Activated naive CD4-positive, alpha-beta T cell treated with anti-CD3 and anti-CD28 coated beads, Interleukin-2, amount 10 ng/mL, durations not matched to agents 7 days and 5 days (primary cell): ENCODE data around the gene OS9.
"Not testable (repeated sequence)": the region's sequence is repeated elsewhere in the genome, so short reads cannot be mapped to it uniquely, and the experiment has no call there.

Source experiments
- CTCF ChIA-PET: fragments of 350-600 bp; sonication (Branson Sonifier 250); formaldehyde crosslinking; loops from one replicate; lab custom pipeline; 2021; ENCODE audit warnings: antibody characterized with exemption; lab: Charles Lee
- DNase-seq: peaks from one replicate; pipeline ENCODE4 v3.0.0-alpha.2; 2020
- H3K27ac Mint-ChIP-seq: one replicate; pipeline ENCODE4 v1.8.0; 2021; ENCODE audit warnings: mild to moderate bottlenecking, moderate library complexity, mixed read lengths
- H3K27me3 Mint-ChIP-seq: one replicate; pipeline ENCODE4 v1.8.0; 2021; ENCODE audit warnings: mild to moderate bottlenecking, mixed read lengths
- H3K36me3 Mint-ChIP-seq: one replicate; pipeline ENCODE4 v1.8.0; 2021; ENCODE audit warnings: mixed read lengths
- H3K4me1 Mint-ChIP-seq: one replicate; pipeline ENCODE4 v1.8.0; 2021; ENCODE audit warnings: mixed read lengths
- H3K4me3 Mint-ChIP-seq: one replicate; pipeline ENCODE4 v1.8.0; 2021; ENCODE audit warnings: mild to moderate bottlenecking, moderate library complexity, mixed read lengths
- H3K9me3 Mint-ChIP-seq: one replicate; pipeline ENCODE4 v1.8.0; 2021; ENCODE audit warnings: mixed read lengths

The OS9 gene

DNA sequence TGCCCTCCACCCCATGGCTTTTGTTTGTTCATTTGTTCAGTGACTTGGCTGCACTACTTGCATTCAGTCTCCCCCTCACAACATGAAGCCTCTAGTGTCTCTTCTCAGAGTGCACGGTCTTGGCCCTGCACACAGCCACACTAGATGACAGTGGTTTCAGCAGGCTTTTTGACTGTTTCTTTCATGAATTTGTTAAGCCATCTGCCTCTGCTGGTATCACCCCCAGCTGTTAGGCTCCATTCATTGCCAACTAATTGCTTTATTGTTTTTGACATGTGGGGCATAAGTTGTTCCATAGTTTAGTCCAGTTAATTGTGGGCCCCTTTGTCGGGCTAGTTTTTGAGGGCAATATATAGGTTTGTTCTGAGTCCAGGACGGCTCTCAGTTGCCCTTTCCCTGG is 18.8 kb downstream of the OS9 start:
- CTCF ChIA-PET: no interaction called here
- no peak overlapping the region for H3K27ac Mint-ChIP-seq
- no peak overlapping the region for H3K4me3 Mint-ChIP-seq
- peaks cover 6% of the 10 kb centered on the region for H3K4me1 Mint-ChIP-seq
- no peaks in the 10 kb centered on the region for H3K9me3 Mint-ChIP-seq
- no peaks in the 10 kb centered on the region for H3K27me3 Mint-ChIP-seq
- DNase-seq: no peak
- peaks cover 39% of the 10 kb centered on the region for H3K36me3 Mint-ChIP-seq

DNA sequence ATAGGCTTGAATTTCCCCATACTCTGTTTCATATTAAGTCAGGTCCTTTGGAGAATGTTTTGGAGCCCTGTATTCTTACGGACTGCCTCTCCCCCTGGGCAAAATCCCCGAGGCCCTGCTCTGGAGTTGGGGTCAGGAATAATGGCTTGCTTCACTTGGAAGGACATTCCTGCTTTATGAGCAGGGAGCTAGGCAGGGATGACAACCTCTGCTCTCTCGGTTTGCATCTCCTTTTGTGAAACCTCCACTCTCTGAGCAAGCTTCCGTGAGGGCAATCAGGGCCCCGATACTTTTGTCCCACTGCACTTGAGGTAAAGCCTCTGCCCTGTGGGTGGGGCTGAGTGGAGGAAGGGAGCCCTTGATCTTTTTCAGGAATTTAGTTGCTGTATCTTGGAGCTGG is 19.3 kb downstream of the OS9 start:
- H3K27ac Mint-ChIP-seq: no peak overlapping the region
- no peak overlapping the region for H3K4me3 Mint-ChIP-seq
- no peaks in the 10 kb centered on the region for H3K9me3 Mint-ChIP-seq
- DNase-seq: no peak
- peaks cover 44% of the 10 kb centered on the region for H3K36me3 Mint-ChIP-seq
- H3K4me1 Mint-ChIP-seq: peaks cover 8% of the 10 kb centered on the region
- CTCF ChIA-PET: no interaction called here
- H3K27me3 Mint-ChIP-seq: no peaks in the 10 kb centered on the region

DNA sequence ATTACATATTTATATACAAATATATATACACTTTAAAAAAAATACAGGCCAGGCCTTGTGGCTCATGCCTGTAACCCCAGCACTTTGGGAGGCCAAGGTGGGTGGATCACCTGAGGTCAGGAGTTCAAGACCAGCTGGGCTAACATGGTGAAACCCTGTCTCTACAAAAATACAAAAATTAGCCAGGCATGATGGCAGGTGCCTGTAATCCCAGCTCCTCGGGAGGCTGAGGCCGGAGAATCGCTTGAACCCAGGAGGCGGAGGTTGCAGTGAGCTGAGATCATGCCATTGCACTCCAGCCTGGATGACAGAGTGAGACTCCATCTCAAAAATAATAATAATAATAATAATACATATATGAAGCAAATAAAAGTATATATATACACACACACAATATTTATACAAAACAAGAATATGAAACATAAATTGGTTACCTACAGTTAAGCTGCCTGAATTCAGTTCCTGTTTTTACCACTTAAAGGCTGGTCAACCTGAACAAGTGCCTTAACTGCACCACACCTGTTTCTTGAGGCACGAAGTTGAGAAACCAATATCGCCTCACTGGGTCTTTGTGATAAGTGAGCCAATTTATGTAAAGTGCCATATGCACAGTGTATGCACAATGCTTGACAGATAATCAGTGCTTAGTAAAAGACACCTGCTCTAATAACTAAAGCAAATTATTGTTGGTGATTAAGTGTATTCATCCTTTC is 21.3 kb downstream of the OS9 start:
- H3K27ac Mint-ChIP-seq, H3K4me1 Mint-ChIP-seq, DNase-seq, H3K27me3 Mint-ChIP-seq, H3K4me3 Mint-ChIP-seq, H3K9me3 Mint-ChIP-seq: not testable (repeated sequence)
- CTCF ChIA-PET: interaction anchor here (0.7 kb wide), 1 partner anchor 132 kb away, joined by 3 read pairs; no protein-coding TSS in a partner anchor
- peaks cover 50% of the 10 kb centered on the region for H3K36me3 Mint-ChIP-seq

DNA sequence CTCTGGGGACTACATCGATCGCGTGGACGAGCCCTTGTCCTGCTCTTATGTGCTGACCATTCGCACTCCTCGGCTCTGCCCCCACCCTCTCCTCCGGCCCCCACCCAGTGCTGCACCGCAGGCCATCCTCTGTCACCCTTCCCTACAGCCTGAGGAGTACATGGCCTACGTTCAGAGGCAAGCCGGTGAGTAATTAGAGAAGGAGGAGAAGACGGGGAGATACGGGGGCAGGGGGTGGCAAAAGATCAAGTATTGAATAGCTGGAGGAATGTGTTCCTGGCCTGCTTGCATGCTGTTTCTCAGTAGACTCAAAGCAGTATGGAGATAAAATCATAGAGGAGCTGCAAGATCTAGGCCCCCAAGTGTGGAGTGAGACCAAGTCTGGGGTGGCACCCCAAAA is 21.9 kb downstream of the OS9 start:
- H3K27ac Mint-ChIP-seq: no peak overlapping the region
- H3K9me3 Mint-ChIP-seq: no peaks in the 10 kb centered on the region
- CTCF ChIA-PET: interaction anchor here (0.7 kb wide), 1 partner anchor 133 kb away, joined by 3 read pairs; no protein-coding TSS in a partner anchor
- no peak for DNase-seq
- no peak overlapping the region for H3K4me3 Mint-ChIP-seq
- no peaks in the 10 kb centered on the region for H3K27me3 Mint-ChIP-seq
- H3K36me3 Mint-ChIP-seq: peaks cover 48% of the 10 kb centered on the region
- H3K4me1 Mint-ChIP-seq: peaks cover 3% of the 10 kb centered on the region

DNA sequence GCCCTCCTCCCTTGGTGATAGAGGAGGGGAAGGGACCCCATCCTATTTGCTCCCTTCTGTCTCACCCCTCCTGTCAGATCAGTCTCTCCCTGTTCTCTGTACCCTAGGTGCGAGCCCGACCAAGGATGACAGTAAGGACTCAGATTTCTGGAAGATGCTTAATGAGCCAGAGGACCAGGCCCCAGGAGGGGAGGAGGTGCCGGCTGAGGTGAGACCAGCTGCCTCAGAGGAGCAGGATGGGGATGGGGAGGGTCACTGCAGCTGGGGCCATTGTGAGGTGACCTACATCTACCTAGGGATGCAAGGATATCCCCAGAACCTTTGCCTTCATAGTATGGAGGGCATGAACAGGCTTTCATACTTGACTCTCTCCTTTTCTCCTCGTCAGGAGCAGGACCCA is 22.4 kb downstream of the OS9 start:
- DNase-seq: no peak

DNA sequence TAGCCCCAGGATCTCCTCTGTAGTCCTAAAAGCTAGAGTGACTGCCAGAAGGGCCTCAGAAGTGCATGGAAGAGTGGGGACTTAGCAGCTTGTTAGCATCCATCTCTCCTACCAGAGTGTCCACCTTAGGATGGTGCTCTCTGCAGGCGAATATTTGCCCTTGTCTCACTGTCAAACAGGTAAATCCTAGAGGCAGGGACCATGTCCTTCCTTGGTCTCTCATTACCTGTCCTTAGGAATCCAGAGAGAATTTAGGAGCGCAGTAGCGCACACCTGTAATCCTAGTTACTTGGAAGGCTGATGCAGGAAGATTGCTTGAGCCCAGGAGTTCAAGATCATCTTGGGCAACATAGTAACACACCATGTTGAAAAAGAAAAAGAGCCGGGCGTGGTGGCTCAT is 23.2 kb downstream of the OS9 start:
- Mint-ChIP-seq H3K4me3 (no peak overlapping the region), H3K27me3 (no peaks in the 10 kb centered on the region), H3K36me3 (peaks cover 50% of the 10 kb centered on the region), H3K4me1 (peaks cover 3% of the 10 kb centered on the region), H3K9me3 (no peaks in the 10 kb centered on the region), H3K27ac (no peak overlapping the region)
- DNase-seq: no peak
- CTCF ChIA-PET: no interaction called here

More for the DNA sequence above, 22.4 kb downstream of the OS9 start:
- Mint-ChIP-seq H3K27me3 (no peaks in the 10 kb centered on the region), H3K36me3 (peaks cover 51% of the 10 kb centered on the region), H3K27ac (no peak overlapping the region), H3K4me3 (no peak overlapping the region), H3K9me3 (no peaks in the 10 kb centered on the region), H3K4me1 (peaks cover 3% of the 10 kb centered on the region)
- CTCF ChIA-PET: no interaction called here

DNA sequence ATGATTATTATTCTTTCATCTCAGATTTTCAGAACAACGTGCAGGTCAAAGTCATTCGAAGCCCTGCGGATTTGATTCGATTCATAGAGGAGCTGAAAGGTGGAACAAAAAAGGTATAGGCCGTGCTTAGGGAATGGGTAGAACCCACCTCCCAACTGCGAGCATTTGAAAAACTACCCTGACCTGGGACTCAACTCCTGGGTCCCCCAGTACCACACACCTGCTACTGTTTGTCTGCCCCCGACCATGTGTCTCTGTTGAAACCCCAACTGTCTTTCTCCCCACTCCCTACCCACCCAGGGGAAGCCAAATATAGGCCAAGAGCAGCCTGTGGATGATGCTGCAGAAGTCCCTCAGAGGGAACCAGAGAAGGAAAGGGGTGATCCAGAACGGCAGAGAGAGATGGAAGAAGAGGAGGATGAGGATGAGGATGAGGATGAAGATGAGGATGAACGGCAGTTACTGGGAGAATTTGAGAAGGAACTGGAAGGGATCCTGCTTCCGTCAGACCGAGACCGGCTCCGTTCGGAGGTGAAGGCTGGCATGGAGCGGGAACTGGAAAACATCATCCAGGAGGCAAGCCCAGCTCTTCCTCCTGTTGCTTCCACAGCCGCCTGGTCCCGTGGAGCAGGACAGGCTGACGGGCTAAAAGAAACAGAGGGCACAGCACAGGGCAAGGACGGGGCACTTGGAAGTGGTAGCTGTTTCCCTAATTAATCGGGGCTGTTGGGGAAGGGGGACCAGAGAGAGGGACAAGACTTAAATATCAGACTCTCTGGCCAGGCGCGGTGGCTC is 24.1 kb downstream of the OS9 start:
- Mint-ChIP-seq H3K27me3 (no peaks in the 10 kb centered on the region), H3K4me3 (no peak overlapping the region), H3K9me3 (no peaks in the 10 kb centered on the region), H3K36me3 (peaks cover 47% of the 10 kb centered on the region), H3K4me1 (peaks cover 3% of the 10 kb centered on the region), H3K27ac (peak overlapping the region; percentile 11)
- no peak for DNase-seq
- CTCF ChIA-PET: no interaction called here

DNA sequence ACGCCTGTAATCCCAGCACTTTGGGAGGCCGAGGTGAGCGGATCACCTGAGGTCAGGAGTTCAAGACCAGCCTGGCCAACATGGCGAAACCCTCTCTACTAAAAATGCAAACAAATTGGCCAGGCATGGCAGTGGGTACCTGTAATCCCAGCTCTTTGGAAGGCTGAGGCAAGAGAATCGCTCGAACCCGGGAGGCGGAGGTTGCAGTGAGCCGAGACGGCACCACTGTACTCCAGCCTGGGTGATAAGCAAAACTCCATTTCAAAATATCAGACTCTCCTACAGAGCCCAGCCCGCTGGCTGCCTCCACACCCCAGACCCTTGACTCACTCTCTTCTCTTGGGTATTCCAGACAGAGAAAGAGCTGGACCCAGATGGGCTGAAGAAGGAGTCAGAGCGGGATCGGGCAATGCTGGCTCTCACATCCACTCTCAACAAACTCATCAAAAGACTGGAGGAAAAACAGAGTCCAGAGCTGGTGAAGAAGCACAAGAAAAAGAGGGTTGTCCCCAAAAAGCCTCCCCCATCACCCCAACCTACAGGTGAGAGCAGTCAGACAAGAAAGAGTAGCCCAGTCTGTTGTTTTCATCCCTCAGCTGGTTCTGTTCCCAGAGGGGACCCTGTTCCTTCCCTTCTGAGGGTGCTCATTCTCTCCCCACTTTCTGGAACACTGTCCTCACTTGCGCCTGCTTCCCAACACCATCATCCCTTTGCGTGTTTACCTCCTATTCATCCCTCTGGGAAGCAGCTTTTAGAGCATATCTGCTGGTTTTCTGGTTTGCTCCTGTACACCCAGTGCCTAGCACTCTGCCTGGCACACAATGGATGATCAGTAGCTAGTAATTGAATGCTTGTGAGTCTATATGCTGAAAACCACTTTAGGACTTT is 25.0 kb downstream of the OS9 start:
- H3K36me3 Mint-ChIP-seq: peaks cover 47% of the 10 kb centered on the region
- H3K27ac Mint-ChIP-seq: no peak overlapping the region
- peak; percentile 19 for DNase-seq
- CTCF ChIA-PET: interaction anchor here (0.7 to 2.1 kb wide), 2 partner anchors 23 to 26 kb away, joined by 3 to 6 read pairs; no protein-coding TSS in a partner anchor
- H3K27me3 Mint-ChIP-seq: no peaks in the 10 kb centered on the region
- no peak overlapping the region for H3K4me3 Mint-ChIP-seq
- H3K9me3 Mint-ChIP-seq: no peaks in the 10 kb centered on the region
- H3K4me1 Mint-ChIP-seq: peaks cover 2% of the 10 kb centered on the region

DNA sequence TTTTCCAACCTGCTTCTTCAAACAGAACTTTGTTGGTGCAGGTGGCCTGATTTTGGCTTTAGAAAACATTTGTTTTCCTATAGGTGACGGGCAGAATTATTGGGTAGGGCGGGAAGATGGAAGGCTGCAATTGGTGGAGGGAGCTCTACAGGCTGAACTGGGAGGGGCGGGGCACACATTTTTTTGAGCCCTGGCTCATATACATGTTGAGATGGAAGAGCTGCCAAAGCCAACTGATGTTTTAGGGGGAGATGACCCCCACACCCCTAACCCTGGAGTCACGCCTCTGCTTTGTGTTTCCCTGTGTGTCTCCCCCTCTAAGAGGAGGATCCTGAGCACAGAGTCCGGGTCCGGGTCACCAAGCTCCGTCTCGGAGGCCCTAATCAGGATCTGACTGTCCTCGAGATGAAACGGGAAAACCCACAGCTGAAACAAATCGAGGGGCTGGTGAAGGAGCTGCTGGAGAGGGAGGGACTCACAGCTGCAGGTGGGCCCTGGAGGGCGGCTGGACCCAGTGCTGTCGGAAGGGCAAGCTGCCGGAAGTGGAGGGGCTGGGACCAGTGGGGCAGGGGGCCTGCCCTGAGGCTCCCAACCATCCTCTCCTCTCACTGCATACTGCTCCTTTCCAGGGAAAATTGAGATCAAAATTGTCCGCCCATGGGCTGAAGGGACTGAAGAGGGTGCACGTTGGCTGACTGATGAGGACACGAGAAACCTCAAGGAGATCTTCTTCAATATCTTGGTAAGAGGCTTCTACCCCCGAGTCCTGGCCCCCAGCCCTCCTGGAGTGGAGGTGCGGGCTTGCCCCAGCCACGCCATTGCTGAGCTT is 26.1 kb downstream of the OS9 start:
- peak overlapping the region; percentile 0 for H3K27ac Mint-ChIP-seq
- no peak overlapping the region for H3K4me3 Mint-ChIP-seq
- peaks cover 5% of the 10 kb centered on the region for H3K4me1 Mint-ChIP-seq
- no peak for DNase-seq
- no peaks in the 10 kb centered on the region for H3K9me3 Mint-ChIP-seq
- no peaks in the 10 kb centered on the region for H3K27me3 Mint-ChIP-seq
- H3K36me3 Mint-ChIP-seq: peaks cover 48% of the 10 kb centered on the region
- CTCF ChIA-PET: interaction anchor here (2.1 kb wide), 1 partner anchor 22 kb away, joined by 6 read pairs; no protein-coding TSS in a partner anchor

DNA sequence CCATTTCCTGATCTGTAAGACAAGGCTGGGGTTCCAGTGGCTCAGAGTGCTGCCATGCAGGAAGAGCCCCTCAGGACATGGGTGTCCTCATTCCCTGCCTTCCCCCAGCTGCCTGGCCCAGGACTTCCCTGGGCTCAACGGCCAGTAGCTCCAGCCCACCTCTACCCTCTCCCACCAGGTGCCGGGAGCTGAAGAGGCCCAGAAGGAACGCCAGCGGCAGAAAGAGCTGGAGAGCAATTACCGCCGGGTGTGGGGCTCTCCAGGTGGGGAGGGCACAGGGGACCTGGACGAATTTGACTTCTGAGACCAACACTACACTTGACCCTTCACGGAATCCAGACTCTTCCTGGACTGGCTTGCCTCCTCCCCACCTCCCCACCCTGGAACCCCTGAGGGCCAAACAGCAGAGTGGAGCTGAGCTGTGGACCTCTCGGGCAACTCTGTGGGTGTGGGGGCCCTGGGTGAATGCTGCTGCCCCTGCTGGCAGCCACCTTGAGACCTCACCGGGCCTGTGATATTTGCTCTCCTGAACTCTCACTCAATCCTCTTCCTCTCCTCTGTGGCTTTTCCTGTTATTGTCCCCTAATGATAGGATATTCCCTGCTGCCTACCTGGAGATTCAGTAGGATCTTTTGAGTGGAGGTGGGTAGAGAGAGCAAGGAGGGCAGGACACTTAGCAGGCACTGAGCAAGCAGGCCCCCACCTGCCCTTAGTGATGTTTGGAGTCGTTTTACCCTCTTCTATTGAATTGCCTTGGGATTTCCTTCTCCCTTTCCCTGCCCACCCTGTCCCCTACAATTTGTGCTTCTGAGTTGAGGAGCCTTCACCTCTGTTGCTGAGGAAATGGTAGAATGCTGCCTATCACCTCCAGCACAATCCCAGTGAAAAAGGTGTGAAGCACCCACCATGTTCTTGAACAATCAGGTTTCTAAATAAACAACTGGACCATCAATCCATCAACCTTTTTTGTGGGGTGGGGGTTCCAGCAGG is 27.0 kb downstream of the OS9 start:
- peak overlapping the region; percentile 80 for H3K27ac Mint-ChIP-seq
- CTCF ChIA-PET: interaction anchor here (2.1 kb wide), 1 partner anchor 21 kb away, joined by 6 read pairs; no protein-coding TSS in a partner anchor
- H3K27me3 Mint-ChIP-seq: no peaks in the 10 kb centered on the region
- H3K4me3 Mint-ChIP-seq: no peak overlapping the region
- peak; percentile 21 for DNase-seq
- H3K4me1 Mint-ChIP-seq: peaks cover 5% of the 10 kb centered on the region
- H3K36me3 Mint-ChIP-seq: peaks cover 44% of the 10 kb centered on the region
- H3K9me3 Mint-ChIP-seq: no peaks in the 10 kb centered on the region

DNA sequence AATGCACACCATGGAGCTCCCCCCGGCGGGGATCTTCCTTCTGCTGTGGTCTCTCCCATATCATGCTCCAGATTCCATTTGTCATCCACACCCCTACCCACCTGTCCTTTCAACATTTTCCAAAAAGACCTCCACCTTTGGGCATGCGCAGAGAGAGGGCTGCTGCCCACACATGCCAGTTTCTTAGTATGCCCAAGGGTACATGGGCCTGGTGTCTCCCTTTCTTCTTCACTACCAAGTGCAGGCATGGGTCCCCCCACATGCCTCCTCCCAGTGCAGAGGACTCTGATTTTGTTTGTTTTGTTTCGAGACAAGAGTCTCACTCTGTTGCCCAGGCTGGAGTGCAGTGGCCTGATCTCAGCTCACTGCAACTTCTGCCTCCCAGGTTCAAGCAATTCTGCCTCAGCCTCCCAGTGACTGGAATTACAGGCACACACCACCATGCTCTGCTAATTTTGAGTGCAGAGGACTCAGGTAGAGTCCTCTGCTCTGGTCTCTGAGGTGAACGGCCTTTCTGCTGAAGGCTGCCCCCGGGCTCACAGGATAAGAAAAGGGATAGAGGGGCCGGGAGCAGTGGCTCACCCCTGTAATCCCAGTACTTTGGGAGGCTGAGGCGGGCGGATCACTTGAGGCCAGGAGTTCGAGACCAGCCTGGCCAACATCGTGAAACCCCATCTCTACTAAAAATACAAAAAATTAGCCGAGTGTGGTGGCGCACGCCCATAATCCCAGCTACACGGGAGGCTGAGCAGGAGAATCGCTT is 28.1 kb downstream of the OS9 start:
- not testable (repeated sequence) for H3K4me1 Mint-ChIP-seq, H3K27me3 Mint-ChIP-seq, H3K9me3 Mint-ChIP-seq, H3K4me3 Mint-ChIP-seq
- peak; percentile 16 for DNase-seq
- H3K36me3 Mint-ChIP-seq: peaks cover 46% of the 10 kb centered on the region
- peak overlapping the region; percentile 80 for H3K27ac Mint-ChIP-seq
- CTCF ChIA-PET: interaction anchor here (1.0 to 1.2 kb wide), 2 partner anchors 15 to 137 kb away, joined by 3 to 4 read pairs; no protein-coding TSS in a partner anchor
